HG02870 (cell line): Measurements from ENCODE around the gene ZNF367.
A peak's percentile ranks its signal among the peaks of the same experiment; 100 is the strongest.

Experiments used
- ATAC-seq: cut with Tn5 transposase; IDR thresholded peaks from one replicate; pipeline ENCODE4 v1.9.1; 2021; ENCODE audit warnings: mild to moderate bottlenecking, moderate library complexity; ENCODE audit not compliant: unreplicated experiment

ZNF367 gene

DNA sequence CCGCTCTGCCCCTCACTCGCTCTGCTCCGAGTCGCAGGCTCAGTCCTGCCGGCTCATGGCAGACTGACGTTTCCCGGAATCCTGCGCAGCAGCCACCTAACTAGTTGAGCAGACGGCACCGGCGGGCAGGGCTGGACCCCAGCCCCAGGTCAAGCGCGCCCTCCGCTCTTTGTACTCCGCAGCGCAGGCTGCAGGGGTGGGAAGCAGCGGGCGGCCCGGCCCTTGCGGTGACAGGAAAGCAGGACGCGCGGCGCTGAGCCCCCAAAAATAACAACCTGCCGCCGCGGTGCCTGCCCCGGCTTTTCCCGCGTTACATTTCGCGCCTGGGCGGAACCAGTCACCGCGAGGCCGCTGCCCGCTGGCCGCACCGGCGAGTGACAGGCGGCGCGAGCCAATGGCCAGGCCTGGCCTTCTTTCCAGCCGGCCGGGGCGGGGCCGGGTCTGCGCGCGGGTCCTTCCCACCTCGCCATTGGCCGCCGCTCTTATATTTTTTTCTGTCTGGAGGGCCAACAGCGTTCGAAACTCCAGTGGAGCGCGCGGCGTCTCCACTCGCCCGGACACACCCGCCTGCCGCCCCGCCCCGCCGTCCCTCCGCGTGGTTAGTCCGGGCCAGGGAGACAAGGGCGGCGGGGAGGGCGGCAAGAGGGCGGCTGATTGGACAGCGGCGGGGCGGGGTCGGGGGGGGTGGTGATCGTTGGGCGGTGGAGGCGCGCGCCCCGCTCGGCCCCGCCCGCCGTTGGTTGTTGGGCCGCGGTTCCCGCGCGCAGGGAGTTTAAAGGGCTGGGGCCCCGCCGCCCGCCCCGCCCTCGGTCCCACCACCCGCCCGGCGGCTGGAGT lies at the start of gene ZNF367:
Gene ZNF367, minus strand, starts transcription at position 288 of the 837 bp plus-strand sequence. CDS start 338 bp downstream, outside the sequence.
- ATAC-seq: peak; percentile 65

DNA sequence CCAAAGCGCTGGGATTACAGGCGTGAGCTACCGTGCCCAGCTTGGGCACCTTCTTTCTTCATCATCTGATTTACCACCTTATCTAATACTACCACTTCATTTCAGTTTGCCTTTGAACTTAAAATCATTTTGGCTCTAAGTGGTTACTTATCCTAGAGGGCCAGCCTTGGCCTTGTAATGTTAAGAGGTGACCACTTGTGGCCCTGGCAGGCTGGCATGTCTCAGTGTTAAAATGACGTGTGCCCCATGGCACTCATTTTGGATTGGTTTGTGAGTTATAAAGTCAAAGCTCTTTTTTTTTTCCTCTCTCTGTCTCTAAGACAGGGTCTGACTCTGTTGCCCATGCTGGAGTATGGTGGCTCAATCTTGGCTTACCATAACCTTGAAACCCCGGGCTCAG lies 49.6 kb upstream of the ZNF367 start:
- ATAC-seq: no peak

DNA sequence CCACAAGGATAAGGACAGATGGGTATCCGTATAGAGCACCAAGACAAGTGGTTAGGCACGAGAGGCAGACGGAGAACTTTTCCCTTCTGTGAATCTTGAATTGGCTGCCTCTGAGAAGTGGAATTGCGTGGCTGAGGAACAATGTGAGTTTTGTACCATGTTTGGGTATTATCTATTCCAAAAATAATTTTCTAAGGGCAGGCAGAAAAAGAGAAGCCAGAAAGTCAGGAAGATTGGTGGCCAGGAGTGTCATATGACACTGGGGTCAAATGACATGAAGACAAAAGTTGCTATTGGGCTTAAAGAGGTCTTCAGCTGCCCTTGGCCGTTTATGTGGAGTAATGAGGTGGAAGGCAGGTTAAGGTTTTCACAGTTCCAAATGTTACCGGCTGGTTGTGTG lies 46.3 kb upstream of the ZNF367 start:
- ATAC-seq: no peak

DNA sequence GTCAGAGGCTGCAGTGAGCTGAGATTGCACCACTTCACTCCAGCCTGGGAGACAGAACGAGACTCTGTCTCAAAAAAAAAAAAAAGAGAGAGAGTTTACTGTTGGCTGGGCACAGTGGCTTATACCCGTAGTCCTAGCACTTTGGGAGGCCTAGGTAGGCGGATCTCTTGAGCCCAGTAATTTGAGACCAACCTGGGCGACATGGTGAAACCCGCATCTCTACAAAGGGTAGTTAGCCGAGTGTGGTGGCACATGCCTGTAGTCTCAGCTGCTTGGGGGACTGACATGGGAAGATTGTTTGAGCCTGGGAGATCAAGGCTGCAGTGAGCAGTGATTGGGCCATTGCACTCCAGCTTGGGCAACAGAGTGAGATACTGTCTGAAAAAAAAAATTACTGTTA lies 44.4 kb upstream of the ZNF367 start:
- no peak for ATAC-seq

DNA sequence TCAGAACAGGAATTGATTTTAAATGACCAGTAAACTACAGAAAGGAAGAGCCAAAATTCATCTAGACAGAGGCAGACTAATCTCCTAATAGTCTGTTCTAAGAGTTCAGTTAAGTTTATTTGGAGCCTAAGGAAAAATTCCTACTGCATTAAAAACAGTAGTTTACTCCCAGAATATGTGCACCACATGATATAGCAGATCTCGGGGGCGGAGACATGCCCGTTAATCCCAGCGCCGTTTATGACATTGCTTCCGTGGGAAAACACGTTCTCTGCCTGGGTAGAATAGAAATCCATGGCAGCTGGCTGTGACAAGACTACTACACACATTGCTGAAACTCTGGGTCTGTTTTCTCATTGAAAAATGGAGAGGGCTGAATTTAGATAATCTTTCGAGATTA lies 43.2 kb upstream of the ZNF367 start:
- no peak for ATAC-seq

DNA sequence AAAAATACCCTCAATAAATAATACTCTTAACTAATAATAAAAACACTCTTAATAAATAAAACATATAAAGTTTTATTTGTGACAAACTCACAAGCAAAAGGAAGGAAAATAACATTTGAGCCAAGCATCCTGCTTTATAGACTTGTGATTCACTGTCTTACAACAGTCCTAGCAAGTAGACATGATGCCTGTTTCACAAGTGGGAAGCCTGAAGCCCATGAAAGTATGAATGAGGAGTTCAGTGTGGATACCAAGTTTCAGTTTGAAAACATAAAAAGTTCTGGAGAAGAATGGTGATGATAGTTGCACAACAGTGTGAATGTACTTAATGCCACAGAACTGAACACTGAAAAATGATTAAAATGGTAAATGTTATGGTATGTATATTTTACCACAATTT lies 42.7 kb upstream of the ZNF367 start:
- ATAC-seq: no peak

DNA sequence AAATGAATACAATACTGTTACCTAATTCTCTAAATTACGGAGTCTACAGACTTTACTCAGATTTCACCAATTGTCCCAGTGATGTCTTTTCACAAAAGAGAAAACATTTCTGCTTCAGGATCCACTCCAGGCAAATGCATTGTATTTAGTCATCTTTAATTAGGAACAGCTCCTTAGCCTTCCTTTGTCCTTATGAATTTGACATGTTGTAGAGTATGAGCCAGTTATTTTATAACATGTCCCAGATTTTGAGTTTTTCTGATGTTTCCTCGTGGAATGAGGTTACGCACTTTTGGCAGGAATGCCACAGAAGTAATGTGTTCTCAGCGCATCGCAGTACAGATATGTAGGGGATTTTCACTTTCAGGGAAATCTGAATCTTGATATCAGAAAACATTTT lies 42.3 kb upstream of the ZNF367 start:
- no peak for ATAC-seq

DNA sequence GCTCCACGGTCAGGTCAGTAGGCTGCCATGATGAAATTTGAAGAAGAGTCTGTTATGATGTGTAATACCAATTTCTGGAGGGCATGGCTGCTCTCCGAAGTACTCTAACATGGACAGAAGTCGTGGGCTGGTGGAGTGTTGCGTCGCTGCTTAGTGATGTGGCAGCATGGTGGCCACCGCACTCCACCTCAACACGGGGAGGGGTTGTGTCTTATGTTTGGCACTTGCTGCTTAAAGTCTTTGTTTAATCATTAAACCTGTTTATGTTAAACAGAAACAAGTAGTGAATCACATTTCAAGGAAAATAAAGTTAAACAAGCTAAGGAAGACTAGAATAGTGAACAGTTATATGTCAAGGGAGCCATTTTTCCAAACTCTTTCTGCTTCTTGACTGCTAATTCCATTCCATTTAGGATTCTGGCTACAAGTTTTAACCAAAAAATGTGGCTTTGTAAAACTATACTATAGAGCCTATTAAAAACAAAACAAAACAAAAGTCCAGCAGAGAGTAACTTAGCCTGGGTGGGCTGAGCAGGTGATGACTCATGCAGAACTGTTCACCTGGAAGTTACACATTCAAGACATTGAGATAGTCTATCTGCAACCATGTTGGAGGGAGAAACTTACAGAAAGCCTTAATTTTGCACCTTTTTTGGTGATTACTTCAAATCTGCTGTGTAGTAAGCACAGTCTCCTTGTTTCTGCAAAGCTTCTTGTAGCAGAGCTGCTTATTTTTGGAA lies 41.3 kb upstream of the ZNF367 start:
- no peak for ATAC-seq

DNA sequence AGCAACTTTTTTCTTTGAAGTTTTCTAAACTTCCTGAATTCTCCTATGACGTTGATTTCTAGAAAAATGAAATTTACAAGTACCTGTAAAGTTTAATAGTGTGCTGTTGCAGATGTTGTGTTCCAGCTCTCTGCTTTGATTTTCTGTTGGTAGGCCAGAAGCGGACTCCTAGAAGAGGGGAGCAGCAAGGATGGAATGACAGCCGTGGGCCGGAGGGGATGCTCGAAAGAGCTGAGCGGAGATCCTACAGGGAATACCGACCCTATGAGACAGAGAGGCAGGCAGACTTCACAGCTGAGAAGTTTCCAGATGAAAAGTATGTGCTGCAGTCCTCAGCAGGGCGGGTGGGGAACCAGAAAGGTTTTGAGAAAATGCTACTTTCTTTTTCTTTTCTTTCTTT lies 40.1 kb upstream of the ZNF367 start:
- no peak for ATAC-seq

DNA sequence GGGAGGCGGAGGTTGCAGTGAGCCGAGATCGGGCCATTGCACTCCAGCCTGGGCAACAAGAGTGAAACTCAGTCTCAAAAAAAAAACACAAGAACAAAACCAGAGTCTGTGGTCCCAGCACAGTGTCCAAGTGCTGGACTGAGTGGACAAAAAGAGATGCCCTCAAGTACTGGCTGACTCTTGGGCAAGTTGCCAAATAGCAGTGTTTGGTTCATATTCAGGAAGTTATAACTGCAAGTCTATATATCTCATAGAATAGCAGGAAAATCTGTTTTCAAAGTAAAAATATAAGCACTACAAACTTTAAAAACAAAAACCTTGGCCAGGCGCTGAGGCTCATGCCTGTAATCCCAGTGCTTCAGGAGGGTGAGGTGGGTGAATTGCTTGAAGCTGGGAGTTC lies 39.1 kb upstream of the ZNF367 start:
- no peak for ATAC-seq

DNA sequence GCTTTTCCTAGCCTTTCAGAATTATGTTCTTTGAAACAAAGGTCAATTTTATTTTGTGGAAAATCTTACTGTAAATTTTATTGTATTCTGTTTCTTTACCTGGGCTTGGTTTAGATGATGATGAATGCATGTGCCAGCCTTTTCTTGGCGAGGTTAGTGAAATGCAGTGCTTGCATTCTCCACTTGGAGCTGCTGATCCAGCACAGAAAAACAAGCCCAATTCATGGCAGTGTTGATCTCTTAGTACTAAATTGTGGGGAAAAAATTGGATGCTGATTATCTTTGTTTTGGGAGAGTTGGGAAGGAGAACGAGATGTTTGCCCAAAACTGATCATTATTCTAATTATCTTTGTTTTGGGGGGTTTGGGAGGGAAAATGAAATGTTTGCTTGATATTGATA lies 35.5 kb upstream of the ZNF367 start:
- no peak for ATAC-seq

DNA sequence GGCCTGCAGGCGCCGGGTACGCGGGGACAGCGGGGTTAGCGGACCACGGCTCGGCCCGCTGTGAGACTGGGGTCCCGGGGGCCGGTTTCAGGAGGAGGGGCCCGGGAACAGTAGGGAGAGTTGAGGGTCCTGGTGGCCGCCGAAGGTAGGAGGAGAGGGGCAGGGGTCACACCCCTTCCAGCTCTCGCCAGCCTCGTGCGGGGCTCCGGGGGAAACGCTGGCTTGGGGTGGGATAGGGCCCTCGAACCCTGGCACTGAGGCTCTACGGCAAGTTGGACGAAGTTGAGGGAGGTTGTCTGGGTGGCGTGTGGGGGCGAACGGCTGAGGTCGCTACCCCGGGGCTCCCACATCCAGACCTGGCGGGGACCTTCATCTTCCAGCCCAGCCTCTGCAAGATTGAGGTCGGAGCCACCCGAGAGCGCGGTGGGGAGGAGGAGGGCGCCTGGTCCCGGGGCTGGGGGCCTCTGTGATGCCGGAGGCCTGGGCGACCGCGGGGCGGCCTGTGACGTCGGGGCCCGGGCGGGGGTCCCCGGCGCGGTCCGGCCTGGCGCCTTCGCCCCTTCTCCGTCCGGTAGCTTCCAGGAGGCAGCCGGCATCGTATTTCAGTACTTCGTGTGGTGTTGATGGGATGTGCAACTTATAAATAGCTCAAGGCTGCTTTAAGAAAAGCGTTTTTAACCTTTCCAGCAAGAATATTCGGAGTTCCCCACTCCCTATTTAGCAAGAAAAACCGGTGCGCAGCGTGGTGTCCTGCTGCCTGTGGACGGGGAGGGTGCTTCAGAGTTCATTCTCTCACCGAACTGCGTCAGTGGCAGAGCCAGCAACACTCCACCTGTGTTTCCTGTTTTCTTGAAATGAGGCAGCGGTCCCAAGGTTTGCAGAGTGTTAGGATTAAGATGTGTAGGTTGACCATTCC lies 32.7 kb upstream of the ZNF367 start:
- ATAC-seq: no peak

DNA sequence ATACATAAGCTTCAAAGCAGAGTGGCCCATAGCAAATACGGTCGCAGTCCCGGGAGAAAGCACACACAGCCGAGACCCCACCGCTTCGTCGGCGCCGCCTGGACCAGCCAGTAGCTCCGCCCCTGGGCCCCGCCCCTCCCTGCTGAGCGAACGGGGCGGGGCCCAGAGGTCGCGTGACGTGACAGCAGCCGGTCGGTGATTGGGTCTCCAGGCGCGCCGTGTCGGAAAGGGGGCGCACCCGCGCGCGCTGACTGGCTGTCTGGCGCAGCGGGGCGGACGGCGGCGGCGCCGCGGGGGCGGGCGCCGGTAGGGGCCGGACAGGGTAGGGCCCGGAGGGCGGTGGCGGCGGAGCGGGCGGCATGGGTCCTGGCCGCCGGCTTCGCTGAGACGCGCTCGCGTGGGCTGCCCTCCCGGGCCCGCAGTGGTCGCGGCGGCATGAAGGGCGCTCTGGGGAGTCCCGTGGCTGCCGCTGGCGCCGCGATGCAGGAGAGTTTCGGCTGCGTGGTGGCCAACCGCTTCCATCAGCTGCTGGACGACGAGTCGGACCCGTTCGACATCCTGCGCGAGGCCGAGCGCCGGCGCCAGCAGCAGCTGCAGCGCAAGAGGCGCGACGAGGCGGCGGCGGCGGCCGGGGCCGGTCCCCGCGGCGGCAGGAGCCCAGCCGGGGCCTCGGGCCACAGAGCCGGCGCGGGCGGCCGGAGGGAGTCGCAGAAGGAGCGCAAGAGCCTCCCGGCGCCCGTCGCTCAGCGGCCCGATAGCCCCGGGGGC lies 31.9 kb upstream of the ZNF367 start, which contains the start of gene HABP4:
Gene HABP4, plus strand, starts transcription at position 325 of the 768 bp plus-strand sequence. Its CDS starts 111 bp downstream, at position 436.
- ATAC-seq: peak; percentile 95

DNA sequence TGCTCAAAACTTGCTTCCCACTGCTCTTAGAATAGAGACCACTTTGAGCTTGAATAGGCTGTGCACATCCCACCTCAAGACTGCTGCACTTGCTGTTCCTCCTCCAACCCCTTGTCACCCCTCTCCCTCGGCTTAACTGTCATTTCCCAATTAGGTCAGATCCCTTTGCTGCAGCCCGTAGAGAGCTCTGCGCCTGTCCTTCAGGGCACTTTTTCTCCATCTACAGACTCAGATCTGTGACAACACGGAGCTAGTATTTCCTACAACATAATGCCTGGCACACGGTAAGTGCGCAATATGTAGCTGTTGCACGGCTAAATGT lies 31.3 kb upstream of the ZNF367 start:
- no peak for ATAC-seq

DNA sequence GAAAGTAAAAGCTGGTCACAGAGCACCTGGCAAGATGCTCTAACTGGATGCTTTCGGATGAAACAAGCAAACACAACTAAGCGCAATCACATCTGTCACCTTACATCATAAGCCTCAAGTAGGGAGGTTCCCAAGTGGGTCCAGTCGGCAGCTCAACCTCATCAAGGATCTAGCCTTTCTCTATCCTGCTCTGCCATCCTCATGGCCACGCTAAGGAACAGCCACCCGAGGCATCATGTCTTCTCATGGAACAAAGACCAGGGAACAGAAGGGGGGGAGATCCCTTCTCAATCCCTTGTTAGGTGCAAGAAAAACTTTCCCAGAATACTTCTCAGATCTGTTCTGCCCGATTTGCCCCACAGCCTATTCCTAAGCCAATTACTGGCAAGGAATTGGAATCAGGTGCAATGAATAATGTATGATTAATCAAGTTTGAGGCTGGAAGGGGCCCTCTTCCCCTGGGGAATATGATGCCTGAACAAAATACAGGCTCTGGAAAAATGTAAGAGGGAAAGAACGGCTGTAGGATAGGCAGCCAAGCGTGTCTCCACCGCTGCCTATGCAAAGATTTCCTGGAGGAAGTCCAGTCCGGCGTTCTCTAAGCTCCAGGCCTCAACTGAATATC lies 30.5 kb upstream of the ZNF367 start:
- ATAC-seq: no peak

DNA sequence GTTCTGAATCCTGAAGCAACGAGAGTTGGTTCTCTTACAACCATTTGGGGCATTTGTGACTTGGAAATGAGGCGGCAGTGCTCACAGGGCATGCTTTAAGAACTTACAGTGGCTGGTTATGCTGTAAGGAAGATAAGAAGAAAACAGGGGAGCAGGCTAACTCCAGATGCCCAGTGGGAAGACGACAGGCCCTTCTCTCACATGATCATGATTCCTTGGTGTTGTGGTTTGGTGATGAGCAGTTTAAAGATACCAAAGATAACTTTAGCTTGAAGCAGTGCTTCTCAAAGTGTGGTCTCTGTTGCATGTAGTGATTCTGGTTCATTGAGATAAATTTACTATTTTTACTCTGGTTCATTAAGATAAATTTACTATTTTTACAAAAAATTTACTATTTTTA lies 29.2 kb upstream of the ZNF367 start:
- no peak for ATAC-seq

DNA sequence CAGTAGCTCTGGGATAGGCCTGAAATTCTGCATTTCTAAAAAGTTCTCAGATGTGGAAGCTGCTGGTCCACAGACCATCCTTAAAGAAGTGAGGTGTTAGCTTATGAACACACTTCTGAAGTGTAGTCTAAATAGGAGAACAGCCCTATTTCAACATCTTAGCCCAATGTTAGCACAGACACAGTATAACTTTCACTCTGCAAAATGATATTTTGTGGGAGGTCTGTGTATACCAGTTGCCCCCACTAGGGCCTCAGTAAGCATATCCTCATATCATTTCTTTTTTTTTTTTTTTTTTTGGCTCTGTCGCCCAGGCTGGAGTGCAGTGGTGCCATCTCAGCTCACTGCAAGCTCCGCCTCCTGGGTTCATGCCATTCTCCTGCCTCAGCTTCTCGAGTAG lies 24.3 kb upstream of the ZNF367 start:
- no peak for ATAC-seq

DNA sequence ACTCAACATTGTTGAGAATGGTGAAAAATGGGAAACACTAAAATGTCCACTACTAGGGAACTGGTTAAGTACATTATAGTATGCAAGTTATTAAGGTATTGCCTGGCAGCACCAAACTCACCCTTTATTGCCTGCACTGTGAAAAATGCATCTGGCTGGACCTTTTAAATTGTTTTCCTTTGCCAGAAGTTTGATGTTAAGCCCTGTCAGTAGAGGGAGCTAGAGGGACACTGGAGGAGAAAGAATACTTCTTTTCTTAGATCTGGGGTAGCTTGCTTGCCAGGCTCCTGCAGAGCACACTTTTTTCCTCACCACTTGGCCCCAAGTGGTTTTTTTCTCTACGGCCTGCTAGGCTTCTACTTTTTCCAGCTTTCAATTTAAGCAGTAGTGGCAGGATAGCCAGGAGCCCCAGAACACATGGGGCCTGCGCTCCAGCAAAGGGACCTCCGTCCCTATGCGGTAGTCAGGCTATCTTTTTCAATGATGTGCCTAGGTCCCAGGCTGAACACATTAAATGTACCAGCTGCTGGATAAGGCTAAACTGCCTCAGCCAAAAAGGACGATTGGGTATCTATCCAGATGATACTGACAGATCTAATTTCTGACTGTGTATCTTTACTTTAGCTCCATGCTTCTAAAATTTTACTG lies 23.8 kb upstream of the ZNF367 start:
- no peak for ATAC-seq

DNA sequence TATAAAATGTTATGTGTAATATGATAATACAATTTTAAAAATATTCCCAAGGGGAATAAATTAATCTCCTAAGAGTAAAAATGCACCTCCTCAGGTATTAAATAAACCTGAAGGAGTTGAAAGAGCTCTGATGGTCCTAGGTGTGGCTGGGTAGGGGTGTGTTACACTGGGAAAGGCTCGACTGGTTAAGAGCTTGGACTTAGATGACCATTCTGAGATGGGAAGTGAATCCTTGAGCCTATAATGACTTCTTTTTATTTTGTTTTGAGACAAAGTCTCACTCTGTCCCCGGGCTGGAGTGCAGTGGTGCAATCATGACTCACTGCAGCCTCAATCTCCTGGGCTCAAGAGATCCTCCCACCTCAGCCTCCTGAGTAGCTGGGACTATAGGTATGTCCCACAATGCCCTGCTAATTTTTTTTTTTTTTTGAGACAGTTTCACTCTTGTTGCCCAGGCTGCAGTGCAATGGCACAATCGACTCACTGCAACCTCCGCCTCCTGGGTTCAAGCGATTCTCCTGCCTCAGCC lies 22.6 kb upstream of the ZNF367 start:
- no peak for ATAC-seq
